HG02938 (cell line): ENCODE results near the gene PLGRKT.
"Not testable (repeated sequence)": the region's sequence is repeated elsewhere in the genome, so short reads cannot be mapped to it uniquely, and the experiment has no call there.

ENCODE experiments used
- ATAC-seq: cut with Tn5 transposase; IDR thresholded peaks from one replicate; pipeline ENCODE4 v1.9.1; 2021; ENCODE audit warnings: mild to moderate bottlenecking, moderate library complexity; ENCODE audit not compliant: unreplicated experiment

PLGRKT gene

DNA sequence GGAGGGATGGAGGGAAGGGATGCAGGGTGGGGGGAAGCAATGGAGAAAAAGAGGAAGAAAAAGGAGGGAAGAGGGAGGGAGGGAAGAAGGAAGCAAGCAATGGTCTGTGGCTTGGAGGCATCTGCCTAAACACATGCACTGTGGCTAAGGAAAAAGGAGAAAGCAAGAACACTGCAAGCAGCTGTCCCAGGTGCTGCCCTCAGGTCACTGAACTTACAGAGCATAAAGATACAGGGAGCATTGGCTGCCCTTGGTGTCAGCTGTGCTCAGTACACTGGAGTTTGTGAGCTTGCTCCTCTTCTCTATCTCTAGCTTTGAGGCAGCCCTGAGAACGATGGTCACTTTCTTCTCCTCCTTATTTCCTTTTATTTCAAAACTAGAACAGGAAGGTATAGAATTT, 116.1 kb downstream of the PLGRKT start:
- not testable (repeated sequence) for ATAC-seq

GRCh38 chr9:5321058-5321457, 116.7 kb downstream of the PLGRKT start:
- ATAC-seq, result no peak

DNA sequence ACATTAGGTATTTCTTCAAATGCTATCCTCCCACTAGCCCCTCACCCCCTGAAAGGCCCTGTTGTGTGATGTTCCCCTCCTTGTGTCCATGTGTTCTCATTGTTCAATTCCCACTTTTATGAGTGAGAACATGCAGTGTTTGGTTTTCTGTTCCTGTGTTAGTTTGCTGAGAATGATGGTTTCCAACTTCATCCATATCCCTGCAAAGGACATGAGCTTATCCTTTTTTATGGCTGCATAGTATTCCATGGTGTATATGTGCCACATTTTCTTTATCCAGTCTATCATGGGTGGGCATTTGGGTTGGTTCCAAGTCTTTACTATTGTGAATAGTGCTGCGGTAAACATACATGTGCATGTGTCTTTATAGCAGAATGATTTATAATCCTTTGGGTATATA, 121.3 kb downstream of the PLGRKT start:
- ATAC-seq, result not testable (repeated sequence)

- ATAC-seq, result no peak
Measured at GRCh38 chr9:5315187-5315923, 122.4 kb downstream of the PLGRKT start.

- no peak for ATAC-seq
Measured at GRCh38 chr9:5310851-5311250, 126.9 kb downstream of the PLGRKT start.
